Measurements from ENCODE around the gene EEF1AKMT4. TPM values are rescaled to one million over a fixed set of nuclear protein-coding genes. Genes with fewer than 3 reads are reported as not detected.

EEF1AKMT4 gene
- total RNA-seq, 1 experiment from 2014 or later = 8.1 TPM

DNA sequence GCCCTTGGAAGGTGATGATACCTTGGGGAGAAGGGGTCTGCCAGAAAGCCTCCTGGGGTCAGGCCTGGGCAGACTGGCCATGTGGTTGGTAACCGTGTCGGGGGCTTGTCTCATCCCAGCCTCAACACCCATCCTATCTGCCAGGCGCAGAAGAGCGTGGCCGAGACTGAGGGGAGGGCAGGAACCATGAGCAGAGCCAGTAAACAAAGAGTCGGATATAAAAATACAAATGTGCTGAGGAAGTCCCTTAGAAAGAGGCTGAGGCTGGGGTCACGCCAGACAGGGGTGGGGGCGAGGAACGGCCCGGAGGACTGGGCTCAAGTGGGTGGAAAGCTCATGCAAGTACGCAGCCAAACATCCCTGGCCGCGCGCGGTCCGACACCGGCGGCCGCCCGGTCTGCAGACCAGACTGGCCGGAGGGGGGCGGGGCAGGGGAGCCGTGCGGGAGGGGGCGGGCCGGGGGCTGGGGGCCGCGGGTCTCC is 10.0 kb downstream of the EEF1AKMT4 start:
- no peak overlapping the region for H2AFZ ChIP-seq (ENCODE audit: low read length)
- H2BK20ac ChIP-seq (ENCODE audit: low read depth, low read length, poor library complexity, severe bottlenecking) = no peak overlapping the region
- H3K79me2 ChIP-seq (ENCODE audit: insufficient read depth, low read length) = no peaks in the 10 kb centered on the region
- no peaks in the 10 kb centered on the region for H4K20me1 ChIP-seq (ENCODE audit: control insufficient read depth, insufficient read depth, insufficient read length)
- no peak overlapping the region for H3K9ac ChIP-seq (ENCODE audit: extremely low read depth, insufficient read length, low read length)
- no peaks in the 10 kb centered on the region for H3K4me1 ChIP-seq (ENCODE audit: insufficient read depth, low read length)
- no peak overlapping the region for H3K14ac ChIP-seq (ENCODE audit: insufficient read depth, low read length)
- peak overlapping the region; percentile 62 to 68 for H3K4me3 Mint-ChIP-seq
- H3K27me3 ChIP-seq (ENCODE audit: insufficient read depth, low read length) = peaks cover 14% of the 10 kb centered on the region; the same call in 1 of the 2 replicates
- no peaks in the 10 kb centered on the region for H3K9me3 ChIP-seq (ENCODE audit: control insufficient read depth, low read depth, low read length)
- H3K27ac ChIP-seq (ENCODE audit: insufficient read length, low read depth, low read length) = no peak overlapping the region
- DNase-seq = no peak
- H3K4me1 Mint-ChIP-seq = peaks cover 19 to 21% of the 10 kb centered on the region in 2 experiments
- H4K8ac ChIP-seq (replicated peaks; ENCODE audit: insufficient read length, low read depth, low read length) = no peak overlapping the region
- H2BK120ac ChIP-seq (ENCODE audit: low read depth, low read length, poor library complexity, severe bottlenecking) = no peak overlapping the region
- H3K18ac ChIP-seq (ENCODE audit: insufficient read length, low read depth, low read length) = no peak overlapping the region
- peaks cover 21% of the 10 kb centered on the region for H3K23me2 ChIP-seq (ENCODE audit: insufficient read length, low read depth, low read length, poor library complexity, severe bottlenecking)
- no peak overlapping the region for H2BK5ac ChIP-seq (ENCODE audit: insufficient read length, low read length)
- H3K4ac ChIP-seq (ENCODE audit: low read depth, low read length) = no peak overlapping the region
- TF ChIP-seq, protein P1, sequence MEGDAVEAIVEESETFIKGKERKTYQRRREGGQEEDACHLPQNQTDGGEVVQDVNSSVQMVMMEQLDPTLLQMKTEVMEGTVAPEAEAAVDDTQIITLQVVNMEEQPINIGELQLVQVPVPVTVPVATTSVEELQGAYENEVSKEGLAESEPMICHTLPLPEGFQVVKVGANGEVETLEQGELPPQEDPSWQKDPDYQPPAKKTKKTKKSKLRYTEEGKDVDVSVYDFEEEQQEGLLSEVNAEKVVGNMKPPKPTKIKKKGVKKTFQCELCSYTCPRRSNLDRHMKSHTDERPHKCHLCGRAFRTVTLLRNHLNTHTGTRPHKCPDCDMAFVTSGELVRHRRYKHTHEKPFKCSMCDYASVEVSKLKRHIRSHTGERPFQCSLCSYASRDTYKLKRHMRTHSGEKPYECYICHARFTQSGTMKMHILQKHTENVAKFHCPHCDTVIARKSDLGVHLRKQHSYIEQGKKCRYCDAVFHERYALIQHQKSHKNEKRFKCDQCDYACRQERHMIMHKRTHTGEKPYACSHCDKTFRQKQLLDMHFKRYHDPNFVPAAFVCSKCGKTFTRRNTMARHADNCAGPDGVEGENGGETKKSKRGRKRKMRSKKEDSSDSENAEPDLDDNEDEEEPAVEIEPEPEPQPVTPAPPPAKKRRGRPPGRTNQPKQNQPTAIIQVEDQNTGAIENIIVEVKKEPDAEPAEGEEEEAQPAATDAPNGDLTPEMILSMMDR (conservative IDR thresholded peaks at IDR 0.05) = no peak
- H2BK12ac ChIP-seq (ENCODE audit: insufficient read length, low read depth, low read length) = no peak overlapping the region
- no peak overlapping the region for H3T11ph ChIP-seq (ENCODE audit: low read length)
- H2AK5ac ChIP-seq (ENCODE audit: insufficient read length, low read length) = no peak overlapping the region
- no peaks in the 10 kb centered on the region for H3K79me1 ChIP-seq (ENCODE audit: insufficient read depth, low read depth, low read length, poor library complexity, severe bottlenecking)
- WGBS (ENCODE audit: extremely low coverage, insufficient read length, low lambda C conversion rate) = no CpG with 5 or more reads among the region's 28 CpGs
- no peak overlapping the region for H4K91ac ChIP-seq (ENCODE audit: insufficient read length, low read depth, low read length)
- no peak overlapping the region for H2BK15ac ChIP-seq (ENCODE audit: low read depth, low read length)
- H3K27me3 Mint-ChIP-seq (ENCODE audit: low read depth) = peaks cover 65% of the 10 kb centered on the region
- no peak overlapping the region for H4K5ac ChIP-seq (ENCODE audit: insufficient read length, low read depth, low read length)
- H3K9me3 Mint-ChIP-seq = no peaks in the 10 kb centered on the region
- no peak overlapping the region for H3K23ac ChIP-seq (ENCODE audit: insufficient read length, low read depth, low read length)
- H3K4me2 ChIP-seq (ENCODE audit: insufficient read depth, insufficient read length, low read length) = peak overlapping the region; percentile 21
- no peak overlapping the region for H3K56ac ChIP-seq (ENCODE audit: insufficient read length, low read depth, low read length)
- no peak overlapping the region for H3K27ac Mint-ChIP-seq
- peaks cover 0 to 8% (median 2%) of the 10 kb centered on the region in 3 experiments; a peak in 3 of 7 replicates for H3K36me3 Mint-ChIP-seq (ENCODE audit: insufficient read depth in 1 of 3, low read depth in 3 of 3)
